HG02943 (cell line): ENCODE data around the gene SELL.
"Not testable (repeated sequence)": the region's sequence is repeated elsewhere in the genome, so short reads cannot be mapped to it uniquely, and the experiment has no call there.

ENCODE experiments used
- ATAC-seq: cut with Tn5 transposase; IDR thresholded peaks from one replicate; pipeline ENCODE4 v1.9.1; 2021; ENCODE audit warnings: mild to moderate bottlenecking, low read depth, moderate library complexity; ENCODE audit not compliant: unreplicated experiment

The SELL gene

GRCh38 chr1:169707912-169708604 lies 3.4 kb downstream of the SELL start:
- no peak for ATAC-seq

DNA sequence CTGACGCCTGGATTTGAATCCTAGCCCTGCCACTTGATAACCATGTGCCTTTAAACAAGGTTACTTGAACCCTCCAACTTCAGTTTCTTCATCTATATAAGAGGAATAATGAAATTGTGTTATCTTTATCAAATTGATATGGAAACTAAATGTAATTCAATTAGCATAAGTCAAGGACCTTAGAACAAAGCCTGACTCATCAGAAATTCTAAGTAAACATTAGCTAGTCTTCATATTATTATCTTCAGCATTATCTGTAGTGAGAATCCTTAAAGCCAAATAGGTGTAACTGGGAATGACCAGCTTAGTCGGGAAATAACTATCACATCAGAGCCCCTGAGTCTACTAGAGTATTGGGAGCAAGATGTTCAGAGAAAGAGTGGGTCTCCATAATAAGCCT lies 6.6 kb downstream of the SELL start:
- ATAC-seq = no peak

- no peak for ATAC-seq
Observed at GRCh38 chr1:169701261-169702005, 10.0 kb downstream of the SELL start.

DNA sequence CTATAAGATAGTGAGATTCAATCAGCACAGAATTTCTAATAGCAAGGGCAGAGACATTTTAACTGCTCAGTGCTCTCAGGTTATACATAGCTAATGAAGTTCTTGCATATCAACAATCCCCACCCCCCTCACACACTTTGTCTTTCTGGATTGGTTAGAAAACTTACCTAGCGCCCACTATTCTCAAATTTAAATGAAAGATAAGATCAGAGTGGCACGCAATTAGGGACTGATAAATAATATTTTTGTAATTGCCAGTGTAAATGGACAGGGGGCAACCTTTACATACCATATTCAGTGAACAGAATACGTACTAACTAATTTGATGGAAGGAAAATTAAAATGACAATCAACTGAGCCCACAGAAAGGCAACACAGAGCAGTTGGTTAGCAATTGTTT lies 11.7 kb downstream of the SELL start:
- no peak for ATAC-seq

DNA sequence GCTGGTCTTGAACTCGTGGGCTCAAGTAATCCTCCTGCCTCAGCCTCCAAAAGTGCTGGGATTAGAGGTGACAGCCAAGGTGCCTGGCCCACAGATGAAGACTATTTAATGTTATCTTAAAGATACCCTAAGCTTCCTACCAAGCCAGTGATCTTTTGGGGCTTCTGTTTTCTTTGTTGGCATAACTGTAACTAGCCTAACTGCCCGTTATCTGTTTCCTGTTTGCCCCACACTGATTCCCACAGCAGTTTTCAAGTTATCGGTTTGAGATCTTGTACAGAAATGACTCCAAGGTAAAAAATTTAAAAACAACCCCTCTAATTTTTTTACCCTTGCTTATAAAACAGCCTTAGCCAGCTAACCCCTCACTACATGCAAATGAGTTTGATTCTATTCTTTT lies 12.4 kb downstream of the SELL start:
- no peak for ATAC-seq

GRCh38 chr1:169697755-169698154 lies 13.7 kb downstream of the SELL start:
- ATAC-seq = no peak

GRCh38 chr1:169696273-169697100 lies 14.9 kb downstream of the SELL start:
- ATAC-seq = no peak

DNA sequence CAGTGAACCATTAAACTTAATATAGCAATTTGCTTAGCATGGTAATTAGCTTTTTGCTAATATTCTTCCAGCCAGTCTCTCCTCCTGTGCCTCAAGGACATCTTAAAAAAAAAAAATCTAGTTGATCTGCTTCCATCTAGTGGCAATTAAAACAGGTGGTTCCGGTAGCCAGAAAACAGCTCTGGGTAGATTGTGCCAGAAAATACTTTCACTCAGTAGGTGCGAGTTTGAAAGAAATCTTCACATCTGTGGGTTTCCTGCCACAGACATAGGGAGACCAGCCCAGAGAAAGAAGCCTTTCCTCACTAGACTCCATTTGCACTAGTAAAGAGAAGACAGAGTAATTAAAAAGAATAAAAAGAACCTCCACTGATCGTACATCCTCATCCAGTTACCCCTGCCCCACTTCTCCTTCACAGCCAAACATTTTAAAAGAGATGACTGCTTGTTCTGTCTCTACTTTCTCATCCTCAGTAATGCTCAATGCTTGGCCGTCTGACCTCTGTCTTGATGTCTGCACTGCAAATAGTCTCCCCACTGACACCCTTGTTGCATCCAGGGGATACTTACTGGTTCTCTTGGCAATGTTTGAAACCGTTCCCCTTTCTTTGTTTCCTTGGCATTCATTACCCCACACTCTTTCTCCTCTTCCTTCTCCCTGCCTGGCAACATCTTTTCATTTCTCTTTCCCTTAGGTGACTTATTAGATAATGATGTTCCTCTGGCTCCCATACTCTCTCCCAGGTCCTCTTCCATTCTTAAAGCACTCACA lies 16.9 kb downstream of the SELL start:
- ATAC-seq = no peak

DNA sequence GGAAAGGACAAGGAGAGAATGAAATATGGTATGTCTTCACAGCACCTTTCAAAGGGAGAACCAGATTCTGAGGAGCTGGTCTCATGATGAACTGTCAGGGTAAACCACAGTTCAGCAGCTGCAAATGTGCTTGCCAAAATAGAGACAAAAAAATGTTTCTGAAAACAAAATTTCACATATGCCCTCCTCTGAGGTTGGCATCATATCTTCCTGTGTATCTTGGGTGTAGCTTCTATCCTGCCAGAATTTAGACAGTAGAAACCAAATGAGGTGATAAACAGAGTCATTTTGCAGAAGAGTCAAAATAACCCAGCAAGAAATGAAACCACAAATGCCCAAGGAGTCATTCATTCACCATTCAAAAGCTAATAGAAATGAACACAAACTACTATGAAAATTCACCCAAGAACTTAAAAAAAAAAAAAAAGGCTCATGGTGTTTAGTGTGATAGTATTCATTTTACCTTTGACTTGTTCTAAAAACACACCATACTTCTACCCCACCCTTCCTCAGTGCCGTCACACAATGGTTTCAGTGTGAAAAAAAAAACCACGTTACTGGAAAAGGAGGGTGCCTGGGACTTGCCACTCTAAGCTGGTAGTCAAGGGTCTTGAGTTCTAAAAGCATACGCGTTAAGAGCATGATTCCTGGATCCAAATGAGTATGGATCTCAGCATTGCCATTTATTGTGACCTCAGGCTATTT lies 18.5 kb downstream of the SELL start:
- ATAC-seq = peak; percentile 40

- no peak for ATAC-seq
Observed at GRCh38 chr1:169690489-169690888, 20.9 kb downstream of the SELL start.

DNA sequence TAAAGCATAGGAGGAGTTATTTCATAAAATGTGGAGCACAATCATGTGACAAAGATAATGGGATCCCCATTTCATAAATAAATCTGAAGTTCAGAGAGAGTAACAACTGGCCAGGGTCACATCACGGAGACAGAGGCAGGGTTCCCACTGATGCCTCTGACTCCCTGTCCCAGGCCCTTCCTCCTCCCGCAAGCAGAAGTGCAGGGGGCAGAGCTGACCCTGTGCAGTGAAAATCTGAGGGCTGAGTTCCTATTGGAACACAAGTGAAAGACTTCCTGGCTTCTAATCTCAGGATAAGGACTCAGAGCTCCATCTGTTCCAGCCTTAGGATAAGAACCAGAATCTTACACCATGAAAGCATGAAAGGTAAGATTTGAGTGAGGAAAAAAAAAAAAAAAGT lies 22.0 kb downstream of the SELL start:
- no peak for ATAC-seq

DNA sequence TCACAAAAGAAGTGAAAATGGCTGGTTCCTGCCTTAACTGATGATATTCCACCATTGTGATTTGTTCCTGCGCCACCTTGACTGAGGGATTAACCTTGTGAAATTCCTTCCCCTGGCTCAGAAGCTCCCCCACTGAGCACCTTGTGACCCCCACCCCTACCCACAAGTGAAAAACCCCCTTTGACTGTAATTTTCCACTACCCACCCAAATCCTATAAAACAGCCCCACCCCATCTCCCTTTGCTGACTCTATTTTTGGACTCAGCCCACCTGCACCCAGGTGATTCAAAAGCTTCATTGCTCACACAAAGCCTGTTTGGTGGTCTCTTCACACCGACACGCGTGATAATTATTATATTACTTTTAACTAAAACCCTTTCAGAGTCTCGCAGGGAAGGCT lies 23.0 kb downstream of the SELL start:
- ATAC-seq = not testable (repeated sequence)

- ATAC-seq = no peak
Observed at GRCh38 chr1:169683661-169684060, 27.8 kb downstream of the SELL start.

- not testable (repeated sequence) for ATAC-seq
Observed at GRCh38 chr1:169683168-169683567, 28.3 kb downstream of the SELL start.

DNA sequence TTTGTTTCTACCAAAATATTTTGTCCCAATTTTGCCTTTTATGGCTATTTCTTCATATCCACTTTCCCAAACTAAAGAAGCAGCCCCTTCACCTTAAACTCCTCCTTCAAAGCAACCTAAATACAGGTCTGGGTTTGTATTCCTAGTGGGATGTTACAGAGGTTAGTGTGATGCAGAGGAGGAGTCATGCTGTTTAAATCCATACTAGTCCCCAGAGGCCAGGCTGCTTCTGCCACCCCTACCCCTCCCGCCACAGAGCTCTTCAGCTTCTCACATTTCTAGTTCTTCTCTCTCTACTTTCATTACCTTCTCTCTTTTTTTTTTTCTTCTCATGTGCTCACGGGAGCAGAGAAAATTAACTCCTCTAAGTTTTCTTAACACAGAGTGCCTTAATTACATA lies 29.3 kb downstream of the SELL start:
- no peak for ATAC-seq

DNA sequence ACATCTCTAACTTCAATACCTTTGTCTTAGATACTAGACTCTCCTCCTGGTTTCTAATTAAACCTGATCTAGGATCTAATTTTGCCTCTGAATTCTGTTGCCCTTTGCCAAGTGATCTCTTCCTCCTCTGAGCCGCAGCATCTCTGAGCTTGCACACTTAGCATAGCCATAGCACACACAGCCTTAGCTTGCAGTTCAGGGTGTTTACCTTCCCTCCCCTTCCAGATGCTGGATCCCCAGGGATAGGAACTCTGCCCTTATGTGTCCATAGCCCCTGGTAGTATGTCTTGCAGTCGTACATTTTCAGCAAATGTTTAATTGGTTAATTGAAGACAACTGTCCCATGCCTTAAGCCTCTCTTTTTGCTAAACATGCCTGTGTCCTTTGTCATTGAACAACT lies 30.3 kb downstream of the SELL start:
- ATAC-seq = no peak

- no peak for ATAC-seq
Observed at GRCh38 chr1:169680377-169681019, 30.9 kb downstream of the SELL start.

- ATAC-seq = no peak
Observed at GRCh38 chr1:169679692-169680091, 31.7 kb downstream of the SELL start.

GRCh38 chr1:169676001-169676400 lies 35.4 kb downstream of the SELL start:
- no peak for ATAC-seq
